Liver (tissue), 3 donors: ENCODE data around the gene ITGB7.

Experiments used
- EGR1 ChIP-seq, 2 donors: IDR thresholded peaks; 2 replicates each; pipeline ENCODE4 v1.6.1; 2016 to 2018; ENCODE audit warnings: antibody characterized with exemption in 2 of 2, low read depth in 2 of 2
- GABPA ChIP-seq, 2 donors: IDR thresholded peaks in 1 of 2; conservative IDR thresholded peaks in 1 of 2; 2 replicates each; pipeline ENCODE4 v1.6.1; 2016; ENCODE audit warnings: antibody characterized with exemption in 2 of 2, mild to moderate bottlenecking in 1 of 2, moderate library complexity in 1 of 2
- NR2F2 ChIP-seq: IDR thresholded peaks from 2 replicates; pipeline ENCODE4 v1.6.1; 2016; ENCODE audit warnings: antibody characterized with exemption
- RAD21 ChIP-seq, 2 donors: IDR thresholded peaks; 2 replicates each; pipeline ENCODE4 v1.6.1; 2016; ENCODE audit warnings: antibody characterized with exemption in 2 of 2, mild to moderate bottlenecking in 2 of 2
- RXRA ChIP-seq, 2 donors: IDR thresholded peaks; 2 replicates each; pipeline ENCODE4 v1.6.1; 2017 to 2018; ENCODE audit warnings: antibody characterized with exemption in 2 of 2, mild to moderate bottlenecking in 1 of 2
- TAF1 ChIP-seq: conservative IDR thresholded peaks from 2 replicates; pipeline ENCODE4 v1.6.1; 2016; ENCODE audit warnings: antibody characterized with exemption, mild to moderate bottlenecking
- YY1 ChIP-seq: IDR thresholded peaks from 2 replicates; pipeline ENCODE4 v1.6.1; 2016; ENCODE audit warnings: antibody characterized with exemption, mild to moderate bottlenecking
- TF ChIP-seq, protein P1 (sequence below): fragments of 150-350 bp; IDR thresholded peaks from 2 replicates; pipeline ENCODE4 v1.5.1; 2017; ENCODE audit warnings: improper control_type of control experiment, low read depth, low read length; ENCODE audit not compliant: missing input control
- TF ChIP-seq, protein P2 (sequence below): IDR thresholded peaks from 2 replicates; pipeline ENCODE4 v1.6.1; 2016; ENCODE audit warnings: antibody characterized with exemption
- TF ChIP-seq, protein P3 (sequence below): IDR thresholded peaks from 2 replicates; pipeline ENCODE4 v1.6.1; 2016; ENCODE audit warnings: antibody characterized with exemption
- TF ChIP-seq, protein P4 (sequence below): IDR thresholded peaks from 2 replicates; pipeline ENCODE4 v1.6.1; 2016; ENCODE audit warnings: antibody characterized with exemption, mild to moderate bottlenecking
- donor health status: healthy.
- donor health status: healthy.

DNA sequence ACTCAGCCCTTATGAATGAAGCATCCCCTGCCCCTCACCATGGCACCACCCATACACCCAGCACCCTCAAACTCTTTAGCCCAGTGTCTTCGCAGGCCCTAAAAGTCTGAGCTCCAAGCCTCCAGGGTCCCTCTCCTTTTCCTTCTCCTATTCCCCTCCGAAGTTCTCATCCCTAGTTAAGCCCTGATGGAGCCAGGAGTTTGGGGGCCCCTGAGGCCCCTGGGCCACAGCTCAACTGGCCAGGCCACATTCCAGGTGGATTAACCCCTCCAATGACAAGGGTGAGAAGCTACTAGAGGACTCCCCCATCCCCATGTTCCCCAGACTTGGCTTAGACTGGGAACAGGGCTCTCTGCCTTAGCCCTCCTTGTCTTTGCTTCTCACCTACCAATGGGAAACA, 22.4 kb upstream of the ITGB7 start:
- TF ChIP-seq, protein P1, sequence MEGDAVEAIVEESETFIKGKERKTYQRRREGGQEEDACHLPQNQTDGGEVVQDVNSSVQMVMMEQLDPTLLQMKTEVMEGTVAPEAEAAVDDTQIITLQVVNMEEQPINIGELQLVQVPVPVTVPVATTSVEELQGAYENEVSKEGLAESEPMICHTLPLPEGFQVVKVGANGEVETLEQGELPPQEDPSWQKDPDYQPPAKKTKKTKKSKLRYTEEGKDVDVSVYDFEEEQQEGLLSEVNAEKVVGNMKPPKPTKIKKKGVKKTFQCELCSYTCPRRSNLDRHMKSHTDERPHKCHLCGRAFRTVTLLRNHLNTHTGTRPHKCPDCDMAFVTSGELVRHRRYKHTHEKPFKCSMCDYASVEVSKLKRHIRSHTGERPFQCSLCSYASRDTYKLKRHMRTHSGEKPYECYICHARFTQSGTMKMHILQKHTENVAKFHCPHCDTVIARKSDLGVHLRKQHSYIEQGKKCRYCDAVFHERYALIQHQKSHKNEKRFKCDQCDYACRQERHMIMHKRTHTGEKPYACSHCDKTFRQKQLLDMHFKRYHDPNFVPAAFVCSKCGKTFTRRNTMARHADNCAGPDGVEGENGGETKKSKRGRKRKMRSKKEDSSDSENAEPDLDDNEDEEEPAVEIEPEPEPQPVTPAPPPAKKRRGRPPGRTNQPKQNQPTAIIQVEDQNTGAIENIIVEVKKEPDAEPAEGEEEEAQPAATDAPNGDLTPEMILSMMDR: no peak
- TF ChIP-seq RAD21 (IDR thresholded peaks at IDR 0.05) (no peak), YY1 (no peak), EGR1 (IDR thresholded peaks at IDR 0.05; ENCODE audit: low read depth in 2 of 2) (no peak), NR2F2 (no peak), GABPA (IDR thresholded peaks at IDR 0.05 in 1 of 2, conservative IDR thresholded peaks at IDR 0.05 in 1 of 2) (no peak), TAF1 (no peak), RXRA (IDR thresholded peaks at IDR 0.05) (no peak)
- TF ChIP-seq, protein P2, sequence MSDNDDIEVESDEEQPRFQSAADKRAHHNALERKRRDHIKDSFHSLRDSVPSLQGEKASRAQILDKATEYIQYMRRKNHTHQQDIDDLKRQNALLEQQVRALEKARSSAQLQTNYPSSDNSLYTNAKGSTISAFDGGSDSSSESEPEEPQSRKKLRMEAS: no peak
- TF ChIP-seq, protein P3, sequence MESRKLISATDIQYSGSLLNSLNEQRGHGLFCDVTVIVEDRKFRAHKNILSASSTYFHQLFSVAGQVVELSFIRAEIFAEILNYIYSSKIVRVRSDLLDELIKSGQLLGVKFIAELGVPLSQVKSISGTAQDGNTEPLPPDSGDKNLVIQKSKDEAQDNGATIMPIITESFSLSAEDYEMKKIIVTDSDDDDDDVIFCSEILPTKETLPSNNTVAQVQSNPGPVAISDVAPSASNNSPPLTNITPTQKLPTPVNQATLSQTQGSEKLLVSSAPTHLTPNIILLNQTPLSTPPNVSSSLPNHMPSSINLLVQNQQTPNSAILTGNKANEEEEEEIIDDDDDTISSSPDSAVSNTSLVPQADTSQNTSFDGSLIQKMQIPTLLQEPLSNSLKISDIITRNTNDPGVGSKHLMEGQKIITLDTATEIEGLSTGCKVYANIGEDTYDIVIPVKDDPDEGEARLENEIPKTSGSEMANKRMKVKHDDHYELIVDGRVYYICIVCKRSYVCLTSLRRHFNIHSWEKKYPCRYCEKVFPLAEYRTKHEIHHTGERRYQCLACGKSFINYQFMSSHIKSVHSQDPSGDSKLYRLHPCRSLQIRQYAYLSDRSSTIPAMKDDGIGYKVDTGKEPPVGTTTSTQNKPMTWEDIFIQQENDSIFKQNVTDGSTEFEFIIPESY: no peak
- TF ChIP-seq, protein P4, sequence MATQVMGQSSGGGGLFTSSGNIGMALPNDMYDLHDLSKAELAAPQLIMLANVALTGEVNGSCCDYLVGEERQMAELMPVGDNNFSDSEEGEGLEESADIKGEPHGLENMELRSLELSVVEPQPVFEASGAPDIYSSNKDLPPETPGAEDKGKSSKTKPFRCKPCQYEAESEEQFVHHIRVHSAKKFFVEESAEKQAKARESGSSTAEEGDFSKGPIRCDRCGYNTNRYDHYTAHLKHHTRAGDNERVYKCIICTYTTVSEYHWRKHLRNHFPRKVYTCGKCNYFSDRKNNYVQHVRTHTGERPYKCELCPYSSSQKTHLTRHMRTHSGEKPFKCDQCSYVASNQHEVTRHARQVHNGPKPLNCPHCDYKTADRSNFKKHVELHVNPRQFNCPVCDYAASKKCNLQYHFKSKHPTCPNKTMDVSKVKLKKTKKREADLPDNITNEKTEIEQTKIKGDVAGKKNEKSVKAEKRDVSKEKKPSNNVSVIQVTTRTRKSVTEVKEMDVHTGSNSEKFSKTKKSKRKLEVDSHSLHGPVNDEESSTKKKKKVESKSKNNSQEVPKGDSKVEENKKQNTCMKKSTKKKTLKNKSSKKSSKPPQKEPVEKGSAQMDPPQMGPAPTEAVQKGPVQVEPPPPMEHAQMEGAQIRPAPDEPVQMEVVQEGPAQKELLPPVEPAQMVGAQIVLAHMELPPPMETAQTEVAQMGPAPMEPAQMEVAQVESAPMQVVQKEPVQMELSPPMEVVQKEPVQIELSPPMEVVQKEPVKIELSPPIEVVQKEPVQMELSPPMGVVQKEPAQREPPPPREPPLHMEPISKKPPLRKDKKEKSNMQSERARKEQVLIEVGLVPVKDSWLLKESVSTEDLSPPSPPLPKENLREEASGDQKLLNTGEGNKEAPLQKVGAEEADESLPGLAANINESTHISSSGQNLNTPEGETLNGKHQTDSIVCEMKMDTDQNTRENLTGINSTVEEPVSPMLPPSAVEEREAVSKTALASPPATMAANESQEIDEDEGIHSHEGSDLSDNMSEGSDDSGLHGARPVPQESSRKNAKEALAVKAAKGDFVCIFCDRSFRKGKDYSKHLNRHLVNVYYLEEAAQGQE: no peak
